ENCODE results near the gene DNAH6. TPM values are rescaled to one million over a fixed set of nuclear protein-coding genes. Genes with fewer than 3 reads are reported as not detected.

The DNAH6 gene
- total RNA-seq, 1 experiment from 2014 or later = 1.6 TPM

GRCh38 chr2:84788027-84788426, 271.7 kb downstream of the DNAH6 start (continued):
- TF ChIP-seq, protein P1, sequence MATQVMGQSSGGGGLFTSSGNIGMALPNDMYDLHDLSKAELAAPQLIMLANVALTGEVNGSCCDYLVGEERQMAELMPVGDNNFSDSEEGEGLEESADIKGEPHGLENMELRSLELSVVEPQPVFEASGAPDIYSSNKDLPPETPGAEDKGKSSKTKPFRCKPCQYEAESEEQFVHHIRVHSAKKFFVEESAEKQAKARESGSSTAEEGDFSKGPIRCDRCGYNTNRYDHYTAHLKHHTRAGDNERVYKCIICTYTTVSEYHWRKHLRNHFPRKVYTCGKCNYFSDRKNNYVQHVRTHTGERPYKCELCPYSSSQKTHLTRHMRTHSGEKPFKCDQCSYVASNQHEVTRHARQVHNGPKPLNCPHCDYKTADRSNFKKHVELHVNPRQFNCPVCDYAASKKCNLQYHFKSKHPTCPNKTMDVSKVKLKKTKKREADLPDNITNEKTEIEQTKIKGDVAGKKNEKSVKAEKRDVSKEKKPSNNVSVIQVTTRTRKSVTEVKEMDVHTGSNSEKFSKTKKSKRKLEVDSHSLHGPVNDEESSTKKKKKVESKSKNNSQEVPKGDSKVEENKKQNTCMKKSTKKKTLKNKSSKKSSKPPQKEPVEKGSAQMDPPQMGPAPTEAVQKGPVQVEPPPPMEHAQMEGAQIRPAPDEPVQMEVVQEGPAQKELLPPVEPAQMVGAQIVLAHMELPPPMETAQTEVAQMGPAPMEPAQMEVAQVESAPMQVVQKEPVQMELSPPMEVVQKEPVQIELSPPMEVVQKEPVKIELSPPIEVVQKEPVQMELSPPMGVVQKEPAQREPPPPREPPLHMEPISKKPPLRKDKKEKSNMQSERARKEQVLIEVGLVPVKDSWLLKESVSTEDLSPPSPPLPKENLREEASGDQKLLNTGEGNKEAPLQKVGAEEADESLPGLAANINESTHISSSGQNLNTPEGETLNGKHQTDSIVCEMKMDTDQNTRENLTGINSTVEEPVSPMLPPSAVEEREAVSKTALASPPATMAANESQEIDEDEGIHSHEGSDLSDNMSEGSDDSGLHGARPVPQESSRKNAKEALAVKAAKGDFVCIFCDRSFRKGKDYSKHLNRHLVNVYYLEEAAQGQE (IDR thresholded peaks at IDR 0.05; ENCODE audit: low read depth) = no peak
- no peak for TF ChIP-seq MAX (IDR thresholded peaks at IDR 0.05)
- TF ChIP-seq ZNF274 (IDR thresholded peaks at IDR 0.05; ENCODE audit: low read depth, low read length) = no peak
- TF ChIP-seq RAD21 (IDR thresholded peaks at IDR 0.05; ENCODE audit: low read depth) = no peak
- TF ChIP-seq ATF3 (IDR thresholded peaks at IDR 0.05) = no peak
- TF ChIP-seq ZFX (IDR thresholded peaks at IDR 0.05) = no peak

- Histone ChIP-seq H3K4me2 (ENCODE audit: low read length) (no peak overlapping the region), H3K4me1 (ENCODE audit: control insufficient read depth in 1 of 2, insufficient read depth in 2 of 2, low read length in 2 of 2) (no peaks in the 10 kb centered on the region), H3K9me3 (ENCODE audit: control insufficient read depth in 1 of 2, insufficient read depth in 1 of 2, low read depth in 1 of 2, low read length in 2 of 2) (no peaks in the 10 kb centered on the region), H4K20me1 (ENCODE audit: insufficient read depth) (no peaks in the 10 kb centered on the region), H3K9me2 (ENCODE audit: insufficient read depth) (no peaks in the 10 kb centered on the region), H3K79me2 (ENCODE audit: insufficient read depth, low read length) (no peaks in the 10 kb centered on the region), H3K27ac (ENCODE audit: low read depth, low read length) (no peak overlapping the region), H3K27me3 (ENCODE audit: insufficient read depth, low read length) (no peaks in the 10 kb centered on the region), H2AFZ (ENCODE audit: low read depth, low read length, poor library complexity, severe bottlenecking) (no peak overlapping the region), H3K36me3 (ENCODE audit: control insufficient read depth in 1 of 2, insufficient read depth in 2 of 2, low read length in 2 of 2) (no peaks in the 10 kb centered on the region), H3K9ac (ENCODE audit: low read length) (no peak overlapping the region), H3K4me3 (replicated peaks in 1 of 2; ENCODE audit: low read depth in 1 of 2, low read length in 2 of 2) (no peak overlapping the region)
- POLR2A ChIA-PET = no interaction called here
- CTCF ChIA-PET = no interaction called here
- RAD21 ChIA-PET (ENCODE audit: low non-redundant PET in 1 of 2, low total read pairs in 2 of 2, uncharacterized antibody in 2 of 2, unreplicated experiment in 2 of 2) = no interaction called here
- DNase-seq (ENCODE audit: low read depth, low spot score) (no peak), ATAC-seq (no peak)
- BruUV-seq (replicated peaks) = no TSS peak
- intact Hi-C loops (cut with micrococcal nuclease) = no loop called here
- TF ChIP-seq POLR2A (IDR thresholded peaks at IDR 0.05; ENCODE audit: borderline replicate concordance, extremely low read depth, insufficient read depth, insufficient read length) (no peak), SIN3A (IDR thresholded peaks at IDR 0.05; ENCODE audit: low read depth) (no peak), POLR2AphosphoS5 (IDR thresholded peaks at IDR 0.05; ENCODE audit: low read depth, low read length) (no peak), ATF3 (IDR thresholded peaks at IDR 0.05) (no peak), CEBPB (IDR thresholded peaks at IDR 0.05; ENCODE audit: low read depth) (no peak), EZH2phosphoT487 (IDR thresholded peaks at IDR 0.05; ENCODE audit: borderline replicate concordance) (no peak), ELF1 (IDR thresholded peaks at IDR 0.05; ENCODE audit: borderline replicate concordance, low read depth) (no peak), CBX3 (IDR thresholded peaks at IDR 0.05; ENCODE audit: low read depth) (no peak), EZH2 (IDR thresholded peaks at IDR 0.05) (no peak), MAX (IDR thresholded peaks at IDR 0.05) (no peak)
- TF ChIP-seq, protein P2, sequence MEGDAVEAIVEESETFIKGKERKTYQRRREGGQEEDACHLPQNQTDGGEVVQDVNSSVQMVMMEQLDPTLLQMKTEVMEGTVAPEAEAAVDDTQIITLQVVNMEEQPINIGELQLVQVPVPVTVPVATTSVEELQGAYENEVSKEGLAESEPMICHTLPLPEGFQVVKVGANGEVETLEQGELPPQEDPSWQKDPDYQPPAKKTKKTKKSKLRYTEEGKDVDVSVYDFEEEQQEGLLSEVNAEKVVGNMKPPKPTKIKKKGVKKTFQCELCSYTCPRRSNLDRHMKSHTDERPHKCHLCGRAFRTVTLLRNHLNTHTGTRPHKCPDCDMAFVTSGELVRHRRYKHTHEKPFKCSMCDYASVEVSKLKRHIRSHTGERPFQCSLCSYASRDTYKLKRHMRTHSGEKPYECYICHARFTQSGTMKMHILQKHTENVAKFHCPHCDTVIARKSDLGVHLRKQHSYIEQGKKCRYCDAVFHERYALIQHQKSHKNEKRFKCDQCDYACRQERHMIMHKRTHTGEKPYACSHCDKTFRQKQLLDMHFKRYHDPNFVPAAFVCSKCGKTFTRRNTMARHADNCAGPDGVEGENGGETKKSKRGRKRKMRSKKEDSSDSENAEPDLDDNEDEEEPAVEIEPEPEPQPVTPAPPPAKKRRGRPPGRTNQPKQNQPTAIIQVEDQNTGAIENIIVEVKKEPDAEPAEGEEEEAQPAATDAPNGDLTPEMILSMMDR (IDR thresholded peaks at IDR 0.05 in 2 of 3, conservative IDR thresholded peaks at IDR 0.05 in 1 of 3; ENCODE audit: borderline replicate concordance in 1 of 3, insufficient read depth in 1 of 3, low read depth in 2 of 3, low read length in 2 of 3) = no peak
- TF ChIP-seq, protein P1 (IDR thresholded peaks at IDR 0.05; ENCODE audit: low read depth) = no peak
Observed at GRCh38 chr2:84788498-84788897, 272.2 kb downstream of the DNAH6 start.
